Endothelial cell of hepatic sinusoid (primary cell): Measurements from ENCODE around the gene MFSD12.

Source experiments
- in situ Hi-C: cut with HindIII; loops from 2 replicates; pipeline ENCODE4 v1.10.0; 2017; ENCODE audit warnings: low sequenced_read_pairs

The MFSD12 gene

DNA sequence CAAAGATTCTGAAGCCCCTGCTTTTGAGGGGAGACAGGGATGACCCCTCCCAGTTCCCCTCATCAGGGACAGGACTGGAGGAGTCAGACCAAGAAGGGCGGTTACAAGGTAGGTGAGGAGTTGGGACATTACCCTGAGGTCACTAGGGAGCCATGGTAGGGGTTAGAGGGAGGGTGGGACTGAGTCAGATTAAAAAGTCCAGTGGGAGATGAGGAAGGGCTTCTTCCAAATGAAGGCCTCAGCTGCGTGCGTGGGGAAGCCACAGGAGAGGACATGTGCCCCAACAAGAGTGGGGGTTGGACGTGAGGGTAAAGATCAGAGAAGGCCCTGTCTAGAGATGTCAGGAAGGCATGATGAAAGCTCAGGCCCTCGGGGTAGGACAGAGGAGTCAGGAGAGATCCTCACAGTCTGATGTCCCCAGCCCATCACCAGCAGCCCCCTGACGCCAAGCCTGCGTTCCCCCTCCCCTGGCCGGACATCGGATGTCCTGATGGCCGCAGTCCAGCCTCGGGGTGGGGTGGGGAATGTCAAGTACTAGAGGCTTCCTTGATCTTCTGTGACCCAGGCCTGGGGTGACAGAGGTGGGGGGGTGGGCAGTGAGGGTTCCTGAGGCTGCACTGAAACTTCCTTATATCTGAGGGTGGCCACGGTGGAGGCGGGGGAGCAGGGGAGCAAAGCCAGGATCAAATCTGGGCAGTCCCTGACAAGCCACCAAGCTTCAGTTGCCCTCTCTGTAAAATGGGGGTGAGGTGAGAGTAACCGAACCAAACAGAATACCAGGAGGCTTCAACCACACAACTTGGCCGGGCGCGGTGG is 6.5 kb upstream of the MFSD12 start:
- in situ Hi-C loops, result loop anchor here (10.0 kb wide), 1 partner anchor 259 kb away; no protein-coding TSS in a partner anchor

DNA sequence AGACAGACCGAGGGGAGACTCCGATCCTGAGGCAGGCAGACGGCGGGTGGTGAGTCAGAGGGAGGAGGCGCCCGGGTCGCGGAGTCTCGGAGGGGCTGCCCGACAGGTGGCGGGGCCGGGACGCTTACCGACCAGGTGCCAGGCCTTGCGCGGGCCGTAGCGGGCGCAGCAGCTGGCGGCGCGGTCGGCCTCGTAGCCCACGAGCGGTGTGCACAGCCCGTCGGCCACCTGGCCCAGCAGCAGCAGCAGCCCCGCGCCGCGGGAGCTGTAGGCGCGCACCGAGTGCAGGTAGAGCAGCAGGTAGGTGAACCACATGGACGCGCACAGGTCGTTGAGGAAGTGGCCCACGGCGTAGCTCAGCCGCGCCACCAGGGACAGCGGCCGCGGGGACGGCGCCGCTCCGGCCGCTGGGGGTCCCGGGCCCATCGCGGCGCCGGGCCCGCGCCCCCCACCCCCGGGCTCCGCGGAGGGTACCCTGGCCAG is 367 bp downstream of the MFSD12 start:
- in situ Hi-C loops, result no loop called here

DNA sequence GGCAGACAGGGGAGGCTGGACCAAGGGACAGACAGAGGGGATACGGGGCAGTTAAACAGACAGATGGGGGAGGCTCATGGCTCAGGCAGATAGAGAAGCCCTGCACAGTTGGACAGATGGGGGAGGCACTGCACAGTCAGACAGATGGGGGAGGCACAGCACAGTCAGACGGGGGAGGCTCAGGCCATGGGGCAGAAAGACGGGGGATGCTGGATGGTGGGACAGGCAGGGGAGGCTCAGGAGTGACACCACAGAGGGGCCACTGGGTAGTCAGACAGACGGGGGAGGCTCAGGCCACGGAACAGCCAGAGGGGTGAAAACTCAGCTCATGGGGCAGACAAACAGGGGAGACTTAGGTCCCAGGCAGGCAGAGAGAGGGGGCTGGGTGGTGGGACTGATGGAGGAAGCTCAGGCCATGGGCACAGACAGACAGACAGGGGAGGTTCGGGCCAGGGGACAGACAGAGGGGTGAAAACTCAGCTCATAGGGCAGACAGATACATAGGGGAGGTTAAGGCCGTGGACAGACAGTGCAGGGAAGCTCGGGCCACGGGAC is 886 bp downstream of the MFSD12 start:
- in situ Hi-C loops, result no loop called here

DNA sequence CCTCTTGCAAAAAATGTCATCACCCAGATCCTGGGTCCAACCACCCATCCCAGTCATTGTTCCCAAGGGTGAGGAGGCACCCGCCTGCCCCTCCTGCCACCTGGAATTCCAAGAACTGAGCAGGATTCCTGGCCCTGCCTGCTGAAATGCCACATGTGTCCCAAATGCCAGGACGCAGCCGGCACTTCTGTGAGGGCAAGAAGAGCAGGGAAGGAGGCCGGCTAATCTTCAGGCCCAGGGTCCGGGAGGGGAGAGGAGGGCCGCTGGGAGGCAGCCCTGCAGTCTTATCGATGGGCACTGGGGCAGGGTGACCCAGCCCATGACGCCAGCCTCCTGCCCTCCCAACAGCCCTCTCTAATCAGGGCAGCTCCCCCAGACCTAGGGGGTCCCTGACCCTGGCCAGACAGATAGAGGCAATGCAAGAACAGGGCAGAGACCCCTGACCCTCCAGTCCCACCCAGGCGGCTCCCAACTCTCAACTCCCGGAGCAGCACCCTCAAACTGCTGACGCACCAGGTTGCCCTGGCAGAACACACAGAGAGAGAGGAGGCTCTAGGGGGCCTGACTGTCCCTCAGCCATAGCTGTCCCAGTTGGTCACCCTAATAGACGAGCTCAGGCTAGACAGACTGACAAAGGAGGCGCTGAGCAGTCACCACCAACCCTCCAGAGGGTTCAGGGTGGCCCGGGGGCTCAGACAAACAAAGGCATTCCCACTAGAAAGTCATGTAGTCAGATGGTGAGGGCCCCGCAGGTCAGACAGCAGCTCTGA is 1.5 kb downstream of the MFSD12 start:
- in situ Hi-C loops, result no loop called here

DNA sequence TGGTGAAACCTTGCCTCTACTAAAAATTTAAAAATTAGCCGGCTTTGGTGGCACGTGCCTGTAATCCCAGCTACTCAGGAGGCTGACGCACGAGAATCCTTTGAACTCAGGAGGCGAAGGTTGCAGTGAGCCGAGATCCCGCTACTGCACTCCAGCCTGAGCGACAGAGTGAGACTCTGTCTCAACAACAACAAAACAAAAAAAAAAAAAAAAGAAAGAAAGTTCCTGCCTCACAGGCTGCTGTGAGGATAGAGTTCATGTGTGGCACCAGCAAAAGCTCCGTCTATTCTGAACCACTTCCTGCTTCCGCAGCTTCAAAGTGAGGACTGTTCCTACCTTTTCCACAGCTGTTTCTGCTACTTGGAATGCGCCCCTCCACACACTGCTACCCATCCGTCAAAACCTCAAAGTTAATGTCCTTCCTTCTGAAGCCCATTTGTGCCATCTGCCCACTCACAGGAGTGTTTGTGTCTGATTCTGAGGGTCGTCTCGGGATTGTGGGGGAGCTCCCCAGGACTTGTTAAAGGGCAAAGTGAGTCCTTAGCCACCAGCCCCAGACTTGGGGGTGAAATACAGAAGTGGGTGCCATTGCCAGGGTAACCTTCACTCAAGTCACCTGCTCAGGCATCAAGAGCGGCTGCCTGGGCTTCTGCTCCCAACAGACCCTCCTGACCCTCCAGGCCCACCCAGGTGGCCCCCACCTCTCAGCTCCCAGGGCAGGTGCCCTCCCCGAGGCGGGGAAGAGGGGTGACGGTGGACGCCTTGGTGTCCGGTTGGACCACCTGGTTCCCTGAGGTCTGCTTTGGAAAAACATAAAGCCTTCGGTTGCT is 2.9 kb downstream of the MFSD12 start:
- in situ Hi-C loops, result no loop called here

DNA sequence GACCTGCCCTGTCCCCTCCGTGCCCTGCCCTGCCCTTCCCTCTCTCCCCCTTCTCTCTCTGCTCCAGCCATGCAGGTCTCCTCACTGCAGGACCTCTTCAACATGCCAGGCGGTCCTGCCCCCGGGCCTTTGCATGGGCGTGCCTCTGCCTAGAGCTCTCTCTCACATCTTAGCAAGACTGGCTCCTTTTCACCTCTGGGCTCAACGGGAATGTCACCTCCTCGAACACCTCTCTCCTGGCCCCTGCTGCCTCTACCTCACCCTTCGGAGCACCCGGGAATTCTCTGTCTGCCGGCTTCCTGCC is 5.6 kb downstream of the MFSD12 start:
- in situ Hi-C loops, result no loop called here

DNA sequence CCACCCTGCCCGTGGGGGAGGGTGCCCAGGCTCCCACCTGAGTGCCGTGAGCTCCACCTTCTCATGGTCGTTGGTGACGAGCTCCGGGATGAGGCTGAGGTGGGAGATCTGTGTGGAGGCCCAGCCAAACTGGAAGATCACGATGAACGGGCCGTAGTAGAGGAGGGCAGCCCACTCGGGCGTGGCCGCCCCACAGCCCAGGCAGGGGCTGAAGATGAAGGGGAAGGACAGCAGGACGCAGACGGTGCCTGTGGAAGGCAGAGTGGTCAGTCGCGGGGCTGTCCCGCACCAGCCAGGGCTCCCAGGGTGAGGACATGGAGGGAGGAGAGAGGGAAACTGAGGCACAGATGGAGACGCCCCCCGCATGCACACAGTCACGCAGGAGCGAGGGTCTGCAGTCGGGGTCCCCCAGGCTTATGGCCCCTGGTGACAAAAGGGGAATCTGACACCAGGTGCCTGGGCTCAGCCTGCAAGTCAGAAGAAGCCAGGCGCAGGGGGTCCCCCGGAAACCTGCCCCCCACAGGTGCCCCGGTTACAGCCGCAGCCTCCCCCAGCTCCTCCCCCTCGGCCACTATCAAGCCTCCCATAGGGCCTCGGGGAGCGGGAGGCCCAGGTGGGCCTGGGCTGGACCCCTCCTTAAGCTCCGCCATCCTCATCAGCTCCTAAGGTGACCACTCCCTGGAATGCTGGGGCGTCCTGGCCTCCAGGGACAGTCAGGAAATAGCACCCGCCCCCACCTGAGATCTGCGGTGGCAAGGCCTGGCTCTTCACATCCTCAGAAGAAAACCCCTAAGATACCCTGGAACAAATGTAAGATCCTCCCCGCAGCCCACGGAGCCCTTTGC is 6.2 kb downstream of the MFSD12 start:
- in situ Hi-C loops, result no loop called here

DNA sequence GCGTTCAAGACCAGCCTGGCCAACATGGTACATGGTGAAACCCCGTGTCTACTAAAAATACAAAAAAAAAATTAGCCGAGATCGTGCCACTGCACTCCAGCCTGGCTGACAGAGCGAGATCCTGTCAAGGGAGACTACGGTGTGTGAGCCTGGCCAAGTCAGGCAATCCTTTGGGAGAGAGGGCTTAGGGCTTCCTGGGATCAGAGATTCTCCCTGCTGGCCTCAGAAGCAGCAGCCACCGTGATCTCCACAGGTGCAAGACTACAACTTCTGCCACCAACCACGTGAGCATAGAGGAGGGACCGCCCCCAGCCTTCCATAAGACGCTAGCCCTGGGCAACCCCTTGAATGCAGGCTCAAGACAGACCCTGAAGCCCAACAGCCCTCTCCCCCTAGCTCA is 7.6 kb downstream of the MFSD12 start:
- in situ Hi-C loops, result no loop called here

DNA sequence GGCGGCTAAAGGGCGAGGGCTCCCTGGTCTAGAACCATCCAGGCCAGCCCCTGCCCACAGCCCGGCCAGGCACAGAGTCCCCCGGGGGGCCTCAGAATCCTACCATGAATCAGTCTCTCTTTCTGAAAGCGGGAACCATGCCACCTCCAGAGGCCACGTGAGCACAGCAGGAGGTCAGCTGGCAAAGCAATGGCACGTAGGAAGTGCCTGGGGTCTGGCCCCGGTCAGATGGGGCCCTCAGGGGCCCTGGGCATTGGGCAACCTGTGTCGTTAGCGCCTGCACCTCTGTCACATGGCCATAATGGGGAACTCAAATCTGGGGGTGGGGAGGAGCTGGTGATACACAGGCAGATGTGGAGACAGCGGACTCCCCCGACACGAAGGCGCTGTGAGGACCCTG is 8.8 kb downstream of the MFSD12 start:
- in situ Hi-C loops, result no loop called here

DNA sequence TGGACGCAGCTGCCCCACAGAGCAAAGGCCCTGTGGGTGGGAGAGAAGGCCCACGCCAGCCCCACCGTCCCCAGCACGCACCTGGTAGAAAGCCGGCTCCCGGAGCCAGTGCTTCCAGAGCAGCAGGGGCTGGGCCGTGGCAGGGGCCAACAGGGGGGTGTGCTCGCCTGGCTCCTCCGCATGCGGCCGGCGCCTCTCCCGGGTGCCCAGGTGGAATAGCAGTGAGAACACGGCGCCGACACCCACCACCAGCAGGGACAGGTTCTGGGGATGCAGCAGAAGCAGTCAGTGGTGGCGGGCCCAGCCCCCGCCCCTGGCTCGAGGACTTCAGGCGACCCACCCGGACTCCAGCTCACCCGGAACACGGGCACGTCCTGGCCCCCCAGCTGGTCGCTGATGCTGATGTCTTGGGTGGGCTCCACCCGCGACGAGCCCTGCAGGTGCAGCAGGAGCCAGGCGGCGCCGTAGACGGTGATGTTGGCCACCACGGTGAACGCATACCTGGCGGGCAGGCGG is 9.6 kb downstream of the MFSD12 start:
- in situ Hi-C loops, result no loop called here

DNA sequence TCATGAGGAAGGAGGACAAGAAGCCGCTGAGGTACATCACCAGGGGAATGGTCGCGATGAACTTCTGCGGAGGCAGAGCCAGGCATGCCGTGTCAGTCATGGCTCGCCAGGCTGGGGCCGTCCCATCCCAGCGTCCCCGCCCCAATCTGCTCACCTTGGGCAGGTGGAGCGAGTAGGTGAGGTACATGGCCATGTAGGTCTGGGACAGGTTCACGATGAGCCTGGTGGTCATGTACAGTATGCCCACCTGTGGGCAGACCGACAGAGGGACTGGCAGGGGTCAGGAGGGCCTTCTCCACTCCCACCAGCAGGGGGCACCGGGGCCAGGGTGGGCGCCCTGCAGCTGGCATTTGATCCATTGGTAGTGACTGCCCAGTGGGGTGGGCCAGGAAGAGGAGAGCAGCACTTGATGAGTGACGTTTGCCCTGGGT is 10.1 kb downstream of the MFSD12 start:
- in situ Hi-C loops, result no loop called here

DNA sequence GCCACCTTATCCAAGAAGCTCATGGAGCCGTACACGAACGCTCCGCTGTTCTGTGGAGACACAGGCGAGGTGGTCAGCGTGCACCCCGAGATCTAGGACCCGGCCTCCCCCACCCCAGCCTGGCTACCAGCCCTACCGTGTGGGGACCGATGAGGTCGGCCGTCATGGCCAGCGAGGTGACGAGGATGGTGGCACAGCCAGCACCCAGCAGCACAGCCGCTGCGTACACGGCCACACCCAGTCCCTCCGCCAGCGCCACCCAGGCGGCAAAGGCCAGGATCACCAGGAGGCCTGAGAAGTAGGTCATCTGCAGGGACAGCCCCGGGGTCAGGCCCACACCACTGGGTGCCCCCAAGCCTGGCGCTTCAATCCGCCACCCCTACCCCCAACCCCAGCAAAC is 11.3 kb downstream of the MFSD12 start:
- in situ Hi-C loops, result no loop called here

DNA sequence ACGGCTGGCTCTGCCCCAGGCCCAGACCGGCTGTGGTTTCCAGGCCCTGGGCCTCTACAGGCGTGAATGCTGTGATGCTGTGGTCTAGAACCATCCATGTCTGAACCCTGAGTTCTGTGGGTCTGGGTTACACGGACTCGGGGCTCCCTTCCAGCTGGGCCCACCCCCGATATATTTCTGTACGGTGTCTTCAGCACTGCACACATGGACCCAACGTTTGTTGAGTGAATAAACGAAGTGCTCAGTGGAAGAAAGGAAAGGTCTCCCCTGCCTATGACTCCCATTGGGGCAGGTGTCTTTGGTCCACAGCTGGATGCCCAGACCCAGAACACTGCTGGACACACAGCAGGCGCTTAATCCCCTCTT is 11.7 kb downstream of the MFSD12 start:
- in situ Hi-C loops, result no loop called here

DNA sequence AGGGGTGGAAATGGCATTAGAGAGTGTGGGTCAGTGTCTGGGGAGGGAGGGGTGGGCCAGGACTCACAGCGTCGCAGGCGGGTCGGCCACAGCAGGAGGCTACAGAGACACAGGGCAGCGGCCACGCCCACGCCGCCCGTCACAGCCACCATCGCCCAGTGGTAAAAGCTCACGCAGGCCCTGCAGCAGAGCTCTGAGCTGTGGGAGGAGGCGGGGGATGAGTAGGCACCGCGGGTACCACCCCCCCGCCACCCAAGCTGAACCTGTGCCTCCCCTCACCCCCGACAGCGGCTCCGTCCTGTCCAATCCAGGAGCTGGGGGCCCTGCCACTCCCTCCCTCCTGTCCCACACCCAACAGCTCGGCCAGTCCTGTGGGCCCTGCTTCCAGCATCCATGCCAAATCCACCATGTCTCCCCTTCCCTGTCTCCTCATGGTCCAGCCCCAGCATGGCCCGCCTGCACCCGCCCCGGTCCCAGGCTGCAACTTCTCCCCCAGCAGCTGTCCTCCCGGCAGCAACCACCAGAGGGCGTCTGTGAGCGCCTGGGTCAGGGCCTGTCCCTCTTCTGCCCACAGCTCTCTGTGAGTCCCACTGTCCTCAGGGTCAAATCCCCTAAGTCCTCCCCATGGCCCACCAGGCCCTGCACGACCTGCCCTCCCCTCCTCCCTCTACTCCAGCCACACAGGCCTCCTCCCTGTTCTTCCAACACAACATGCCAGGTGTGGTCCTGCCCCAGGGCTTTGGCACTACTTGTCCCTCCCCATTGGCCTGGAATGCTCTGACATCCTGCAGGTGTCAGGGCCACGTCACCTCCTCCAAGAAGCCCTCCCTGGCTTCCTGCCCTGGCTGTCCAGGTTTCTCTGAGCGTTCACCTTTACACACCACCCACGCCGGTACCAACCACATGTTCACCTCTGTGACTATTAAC is 12.4 kb downstream of the MFSD12 start:
- in situ Hi-C loops, result no loop called here

DNA sequence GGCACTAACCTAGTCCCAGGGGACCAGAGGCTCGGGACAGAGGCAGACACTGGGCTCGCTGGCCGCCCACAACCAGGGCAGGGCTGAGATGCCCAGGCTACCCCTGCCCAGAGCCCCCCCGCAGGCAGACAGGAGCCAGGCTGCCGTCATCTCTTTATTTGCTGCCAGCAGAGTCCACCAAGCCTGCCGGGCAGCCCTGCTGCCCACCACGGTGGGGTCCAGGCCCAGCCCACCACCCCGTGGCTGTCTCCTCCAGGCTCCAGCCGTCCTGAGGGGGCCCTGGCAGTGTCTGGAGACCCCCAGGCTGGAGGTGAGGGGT is 13.4 kb downstream of the MFSD12 start:
- in situ Hi-C loops, result no loop called here

DNA sequence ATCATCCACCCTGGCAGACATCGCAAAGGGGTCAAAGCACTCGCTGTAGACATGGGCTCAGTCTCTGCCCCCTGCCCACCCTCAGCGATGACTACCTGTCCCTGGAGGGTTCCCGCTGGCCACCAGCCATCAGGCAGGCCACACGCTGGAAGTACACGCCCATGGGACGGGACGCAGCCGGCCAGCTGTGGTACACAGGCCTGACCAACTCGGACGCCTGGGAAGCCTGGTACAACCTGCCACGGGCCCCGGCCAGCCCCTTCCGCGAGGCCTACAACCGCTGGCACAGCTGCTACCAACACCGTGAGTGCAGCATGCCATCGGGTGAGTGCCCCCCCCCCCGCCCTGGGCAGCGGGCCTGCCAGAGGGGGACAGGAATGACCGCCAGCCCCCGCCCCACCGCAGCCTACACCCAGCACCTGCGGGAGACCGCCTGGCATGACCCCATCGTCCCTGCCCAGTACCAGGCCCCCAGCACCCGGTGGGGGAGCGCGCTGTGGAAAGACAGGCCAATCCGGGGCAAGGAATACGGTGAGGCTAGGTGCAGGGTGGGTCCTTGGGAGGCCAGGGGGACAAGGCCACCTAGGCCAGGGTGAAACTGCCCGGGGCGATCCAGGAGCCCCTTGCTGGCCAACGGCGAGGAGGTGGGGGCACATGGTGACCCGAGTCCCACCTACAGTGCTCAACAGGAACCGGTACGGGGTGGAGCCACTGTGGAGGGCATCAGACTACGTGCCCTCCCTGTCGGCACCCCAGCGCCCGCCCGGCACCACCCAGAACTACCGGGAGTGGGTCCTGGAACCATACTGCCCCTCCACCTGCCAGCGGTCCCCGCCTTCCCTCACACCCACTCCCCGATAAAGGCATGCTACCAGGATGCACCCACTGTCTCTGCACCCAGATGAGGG is 14.0 kb downstream of the MFSD12 start:
- in situ Hi-C loops, result no loop called here

DNA sequence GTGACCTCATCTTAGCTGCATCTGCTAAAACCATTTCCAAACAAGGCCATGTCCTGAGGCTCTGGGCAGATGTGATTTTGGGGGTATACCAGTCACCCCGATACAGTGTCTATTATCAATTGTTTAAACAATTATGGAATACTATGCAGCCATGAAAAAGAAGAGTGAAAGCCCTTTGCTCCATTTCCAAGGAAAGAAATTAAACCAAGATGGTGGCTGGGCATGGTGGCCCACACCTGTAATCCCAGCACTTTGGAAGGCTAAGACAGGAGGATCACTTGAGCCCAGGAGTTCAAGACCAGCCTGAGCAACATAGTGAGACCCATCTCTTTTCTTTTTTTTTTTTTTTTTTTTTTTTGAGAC is 17.6 kb downstream of the MFSD12 start:
- in situ Hi-C loops, result loop anchor here (5.0 kb wide), 2 partner anchors 38 to 88 kb away; partner anchors contain the start of gene CACTIN
